Suprapubic skin (tissue), 3 donors: ENCODE measurements around the gene FAAP20.

Source experiments
- EP300 ChIP-seq: sonication (generic); formaldehyde crosslinking; IDR thresholded peaks from one replicate; pipeline ENCODE4 v1.6.1; 2017; ENCODE audit warnings: antibody characterized with exemption
- POLR2A ChIP-seq, 2 donors: fragments of 450-650 bp; IDR thresholded peaks; one replicate each; pipeline ENCODE4 v1.6.1; 2017; ENCODE audit warnings: antibody characterized with exemption in 2 of 2, mild to moderate bottlenecking in 2 of 2, moderate library complexity in 2 of 2
- TF ChIP-seq, protein P1 (sequence below), 2 donors: fragments of 200-600 bp in 1 of 2; fragments of 450-650 bp in 1 of 2; sonication (generic) in 1 of 2; IDR thresholded peaks; one replicate each; pipeline ENCODE4 v1.5.1; 2016 to 2019; ENCODE audit warnings: antibody characterized with exemption in 2 of 2, mild to moderate bottlenecking in 1 of 2, moderate library complexity in 1 of 2

DNA sequence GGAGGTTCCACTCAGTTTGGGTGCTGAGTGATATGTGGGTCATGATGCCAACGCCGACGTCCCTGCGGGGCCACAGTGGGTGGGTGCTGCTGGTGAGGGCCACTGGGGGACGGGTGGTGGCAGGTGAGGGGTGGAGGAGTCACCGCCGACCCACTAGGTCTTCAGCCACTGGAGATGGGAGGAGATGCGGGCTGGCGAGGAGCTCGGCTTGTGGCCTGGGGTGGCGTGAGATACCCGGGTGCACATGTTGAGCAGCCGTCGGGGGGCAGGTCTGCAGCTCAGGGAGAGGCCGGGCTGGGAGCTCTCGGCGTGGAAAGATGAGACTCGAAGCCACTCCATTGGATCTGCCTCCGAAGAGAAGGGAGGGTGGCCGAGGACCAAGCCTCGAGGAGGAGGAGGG is 40.5 kb downstream of the FAAP20 start:
- TF ChIP-seq, protein P1, sequence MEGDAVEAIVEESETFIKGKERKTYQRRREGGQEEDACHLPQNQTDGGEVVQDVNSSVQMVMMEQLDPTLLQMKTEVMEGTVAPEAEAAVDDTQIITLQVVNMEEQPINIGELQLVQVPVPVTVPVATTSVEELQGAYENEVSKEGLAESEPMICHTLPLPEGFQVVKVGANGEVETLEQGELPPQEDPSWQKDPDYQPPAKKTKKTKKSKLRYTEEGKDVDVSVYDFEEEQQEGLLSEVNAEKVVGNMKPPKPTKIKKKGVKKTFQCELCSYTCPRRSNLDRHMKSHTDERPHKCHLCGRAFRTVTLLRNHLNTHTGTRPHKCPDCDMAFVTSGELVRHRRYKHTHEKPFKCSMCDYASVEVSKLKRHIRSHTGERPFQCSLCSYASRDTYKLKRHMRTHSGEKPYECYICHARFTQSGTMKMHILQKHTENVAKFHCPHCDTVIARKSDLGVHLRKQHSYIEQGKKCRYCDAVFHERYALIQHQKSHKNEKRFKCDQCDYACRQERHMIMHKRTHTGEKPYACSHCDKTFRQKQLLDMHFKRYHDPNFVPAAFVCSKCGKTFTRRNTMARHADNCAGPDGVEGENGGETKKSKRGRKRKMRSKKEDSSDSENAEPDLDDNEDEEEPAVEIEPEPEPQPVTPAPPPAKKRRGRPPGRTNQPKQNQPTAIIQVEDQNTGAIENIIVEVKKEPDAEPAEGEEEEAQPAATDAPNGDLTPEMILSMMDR (IDR thresholded peaks at IDR 0.05), result no peak
- no peak for TF ChIP-seq POLR2A (IDR thresholded peaks at IDR 0.05)
- TF ChIP-seq EP300, result no peak
